ENCODE measurements around the gene ANKRD44.

The ANKRD44 gene

GRCh38 chr2:197147942-197148341 lies 162.6 kb downstream of the ANKRD44 start:
- no peak for TF ChIP-seq CTCF (IDR thresholded peaks at IDR 0.05; ENCODE audit: borderline replicate concordance, insufficient read depth, low read depth, low read length)

GRCh38 chr2:197146995-197147394 lies 163.6 kb downstream of the ANKRD44 start:
- TF ChIP-seq CTCF (IDR thresholded peaks at IDR 0.05; ENCODE audit: borderline replicate concordance, insufficient read depth, low read depth, low read length), result no peak
- no peak overlapping the region for H3K4me3 ChIP-seq (ENCODE audit: low read depth, low read length)

More at GRCh38 chr2:197147942-197148341, 162.6 kb downstream of the ANKRD44 start:
- H3K4me3 ChIP-seq (ENCODE audit: low read depth, low read length), result no peak overlapping the region

- no peak overlapping the region for H3K4me3 ChIP-seq (ENCODE audit: low read depth, low read length)
- TF ChIP-seq CTCF (IDR thresholded peaks at IDR 0.05; ENCODE audit: borderline replicate concordance, insufficient read depth, low read depth, low read length), result no peak
Measured at GRCh38 chr2:197145471-197146056, 165.0 kb downstream of the ANKRD44 start.

GRCh38 chr2:197144183-197144582 lies 166.4 kb downstream of the ANKRD44 start:
- TF ChIP-seq CTCF (IDR thresholded peaks at IDR 0.05; ENCODE audit: borderline replicate concordance, insufficient read depth, low read depth, low read length), result no peak
- no peak overlapping the region for H3K4me3 ChIP-seq (ENCODE audit: low read depth, low read length)

GRCh38 chr2:197141702-197142473 lies 168.7 kb downstream of the ANKRD44 start:
- no peak overlapping the region for H3K4me3 ChIP-seq (ENCODE audit: low read depth, low read length)
- no peak for TF ChIP-seq CTCF (IDR thresholded peaks at IDR 0.05; ENCODE audit: borderline replicate concordance, insufficient read depth, low read depth, low read length)

- no peak for TF ChIP-seq CTCF (IDR thresholded peaks at IDR 0.05; ENCODE audit: borderline replicate concordance, insufficient read depth, low read depth, low read length)
- H3K4me3 ChIP-seq (ENCODE audit: low read depth, low read length), result no peak overlapping the region
Measured at GRCh38 chr2:197140045-197140444, 170.5 kb downstream of the ANKRD44 start.

GRCh38 chr2:197138506-197138905 lies 172.1 kb downstream of the ANKRD44 start:
- TF ChIP-seq CTCF (IDR thresholded peaks at IDR 0.05; ENCODE audit: borderline replicate concordance, insufficient read depth, low read depth, low read length), result no peak
- H3K4me3 ChIP-seq (ENCODE audit: low read depth, low read length), result no peak overlapping the region

Data from GM12875 (cell line).